Endothelial cell of umbilical vein (primary cell): ENCODE measurements around the gene BPIFA1. TPM values are rescaled to one million over a fixed set of nuclear protein-coding genes. Genes with fewer than 3 reads are reported as not detected.

ENCODE experiments used
- BruUV-seq: library from RNA; stranded (reverse); fragments of 400-500 nt; replicated peaks from 2 replicates; lab custom pipeline; 2021; lab: Mats Ljungman, UMichigan
- CTCF ChIA-PET: fragments of 300-600, 350-600 bp; sonication (Branson Sonifier 250); formaldehyde crosslinking; loops from one replicate; lab custom pipeline; 2021; ENCODE audit warnings: antibody characterized with exemption, inconsistent platforms; lab: Charles Lee
- POLR2A ChIA-PET: fragments of 300-600, 350-600 bp; sonication (Branson Sonifier 250); formaldehyde crosslinking; loops from one replicate; lab custom pipeline; 2021; ENCODE audit warnings: antibody characterized with exemption, inconsistent platforms; lab: Charles Lee
- DNase-seq: peaks from one replicate; pipeline ENCODE4 v3.0.0-alpha.2; 2011; ENCODE audit warnings: low read depth, low spot score
- FAIRE-seq: peaks from 2 replicates; lab custom pipeline; 2011; peaks lifted over from hg19 to GRCh38; lab: Jason Lieb, UNC
- H2AFZ ChIP-seq: 2 replicates; pipeline ENCODE4 v1.6.0; 2012; ENCODE audit warnings: low read depth, low read length, control low read depth, inconsistent platforms
- H3K27ac ChIP-seq: 2 replicates; pipeline ENCODE4 v1.5.1; 2011; ENCODE audit warnings: low read depth, mild to moderate bottlenecking, control low read depth, low read length, moderate library complexity; ENCODE audit not compliant: insufficient read depth
- H3K27me3 ChIP-seq, 2 experiments: 2 replicates each; pipeline versions ENCODE4 v1.6.0 to v1.6.1; 2011; ENCODE audit warnings: low read length in 2 of 2, mixed read lengths in 1 of 2; ENCODE audit not compliant: control insufficient read depth in 2 of 2, insufficient read depth in 2 of 2
- H3K36me3 ChIP-seq, 2 experiments: 2 replicates in 1 of 2; 3 replicates in 1 of 2; pipeline ENCODE4 v1.5.1; 2011; ENCODE audit warnings: low read length in 2 of 2, mild to moderate bottlenecking in 1 of 2, moderate library complexity in 1 of 2; ENCODE audit not compliant: control insufficient read depth in 2 of 2, insufficient read depth in 2 of 2; ENCODE audit errors: extremely low read depth in 1 of 2
- H3K4me1 ChIP-seq: 3 replicates; pipeline ENCODE4 v1.5.1; 2011; ENCODE audit warnings: mild to moderate bottlenecking, low read length; ENCODE audit not compliant: control insufficient read depth, insufficient read depth; ENCODE audit errors: extremely low read depth
- H3K4me2 ChIP-seq: 2 replicates; pipeline ENCODE4 v1.6.1; 2011; ENCODE audit warnings: low read length, control low read depth, mixed read lengths; ENCODE audit not compliant: insufficient read depth
- H3K4me3 ChIP-seq, 3 experiments: fragments of 200-600 bp in 1 of 3; sonication (generic), shearing (Covaris generic) in 1 of 3; replicated peaks in 1 of 3; 2 replicates each; pipeline ENCODE4 v1.5.1; 2011 to 2016; ENCODE audit warnings: control low read depth in 3 of 3, low read length in 3 of 3, mild to moderate bottlenecking in 2 of 3, inconsistent platforms in 1 of 3, low read depth in 1 of 3, moderate library complexity in 1 of 3; ENCODE audit not compliant: insufficient read depth in 1 of 3
- H3K79me2 ChIP-seq: 2 replicates; pipeline ENCODE4 v1.6.0; 2012; ENCODE audit warnings: low read length, inconsistent platforms; ENCODE audit not compliant: control insufficient read depth, insufficient read depth
- H3K9ac ChIP-seq: replicated peaks from 2 replicates; pipeline ENCODE3; 2011; ENCODE audit warnings: low read length, control low read depth; ENCODE audit not compliant: insufficient read depth; ENCODE audit errors: extremely low read depth
- H3K9me1 ChIP-seq: replicated peaks from 3 replicates; pipeline ENCODE4 v1.6.0; 2011; ENCODE audit warnings: mild to moderate bottlenecking, low read length; ENCODE audit not compliant: control insufficient read depth, insufficient read depth; ENCODE audit errors: extremely low read depth
- H3K9me3 ChIP-seq: replicated peaks from 2 replicates; pipeline ENCODE4 v1.5.1; 2012; ENCODE audit warnings: low read length, inconsistent platforms; ENCODE audit not compliant: control insufficient read depth, insufficient read depth
- H4K20me1 ChIP-seq: replicated peaks from 2 replicates; pipeline ENCODE3; 2011; ENCODE audit warnings: mild to moderate bottlenecking, low read length; ENCODE audit not compliant: control insufficient read depth, insufficient read depth; ENCODE audit errors: extremely low read depth
- CTCF ChIP-seq, 2 donors: IDR thresholded peaks; 1 replicate in 1 of 2; 2 replicates in 1 of 2; pipeline ENCODE4 v1.5.1; 2011; ENCODE audit warnings: low read length in 2 of 2, mild to moderate bottlenecking in 2 of 2, moderate library complexity in 2 of 2, control low read depth in 1 of 2, inconsistent platforms in 1 of 2, low read depth in 1 of 2; ENCODE audit not compliant: insufficient read depth in 1 of 2; ENCODE audit errors: extremely low read depth in 1 of 2
- EZH2 ChIP-seq: IDR thresholded peaks from 2 replicates; pipeline ENCODE4 v1.6.1; 2012; ENCODE audit warnings: borderline replicate concordance, low read depth, mild to moderate bottlenecking, moderate library complexity, low read length, inconsistent platforms; ENCODE audit not compliant: severe bottlenecking
- FOS ChIP-seq: IDR thresholded peaks from 2 replicates; pipeline ENCODE4 v1.6.1; 2011; ENCODE audit warnings: mild to moderate bottlenecking, low read length, moderate library complexity, borderline replicate concordance; ENCODE audit not compliant: insufficient read depth
- GATA2 ChIP-seq: IDR thresholded peaks from 2 replicates; pipeline ENCODE4 v1.7.0; 2011; ENCODE audit warnings: low read depth, mild to moderate bottlenecking, moderate library complexity, mixed read lengths, low read length; ENCODE audit not compliant: insufficient read length, insufficient read depth
- JUN ChIP-seq: IDR thresholded peaks from 2 replicates; pipeline ENCODE4 v1.6.1; 2011; ENCODE audit warnings: borderline replicate concordance, low read depth; ENCODE audit not compliant: insufficient read length, insufficient read depth
- MAX ChIP-seq: IDR thresholded peaks from 2 replicates; pipeline ENCODE4 v1.6.1; 2011; ENCODE audit not compliant: insufficient read depth, insufficient read length
- MYC ChIP-seq: IDR thresholded peaks from one replicate; pipeline ENCODE4 v1.6.1; 2011; ENCODE audit warnings: mild to moderate bottlenecking, low read depth, low read length
- POLR2A ChIP-seq: IDR thresholded peaks from 2 replicates; pipeline ENCODE4 v1.6.1; 2012; ENCODE audit warnings: low read depth, mild to moderate bottlenecking, control low read depth, low read length
- POLR2AphosphoS5 ChIP-seq: IDR thresholded peaks from 2 replicates; pipeline ENCODE4 v1.6.1; 2012; ENCODE audit warnings: low read depth, mild to moderate bottlenecking, control low read depth, low read length, moderate library complexity; ENCODE audit not compliant: insufficient read depth
- dilution Hi-C: fragments of 300-500 bp; cut with MboI; formaldehyde crosslinking; loops from one replicate; pipeline ENCODE4 v1.15.0; 2019; ENCODE audit warnings: low sequenced_read_pairs; ENCODE audit not compliant: extremely low pct_ligation_motif_present
- intact Hi-C: fragments of 100-400 bp; cut with micrococcal nuclease; formaldehyde crosslinking; loops from one replicate; pipeline ENCODE4 v1.10.0; 2022
- polyA plus RNA-seq, 4 experiments: library from polyadenylated mRNA; depleted of rRNA in 3 of 4; stranded (reverse) in 3 of 4; unstranded in 1 of 4; fragments of >200 nt; gene quantifications; 2 replicates each; pipeline versions ENCODE4 v1.2.1 to v1.2.3, GENCODE V29; 2011 to 2012; ENCODE audit warnings: missing spikeins in 1 of 4
- total RNA-seq: library from RNA; stranded (reverse); gene quantifications from 2 replicates; pipeline ENCODE4 v1.2.3, GENCODE V29; 2021

BPIFA1 gene
- total and polyA plus RNA-seq, 2 donors (not counting 3 experiments of a cell fraction or from before 2014, with no cell fraction given), result not detected

- TF ChIP-seq JUN (no peak), GATA2 (no peak), MYC (no peak), MAX (no peak), POLR2AphosphoS5 (no peak), CTCF (IDR thresholded peaks at IDR 0.05; ENCODE audit: extremely low read depth in 1 of 2, insufficient read depth in 1 of 2, low read depth in 1 of 2, low read length in 2 of 2) (no peak), EZH2 (no peak), POLR2A (no peak), FOS (no peak)
- no peaks in the 10 kb centered on the region for H3K4me1 ChIP-seq
- no peaks in the 10 kb centered on the region for H3K27me3 ChIP-seq
- no peaks in the 10 kb centered on the region for H4K20me1 ChIP-seq
- H3K4me2 ChIP-seq, result no peak overlapping the region
- DNase-seq, result no peak
- no peaks in the 10 kb centered on the region for H3K79me2 ChIP-seq
- no peak for FAIRE-seq
- no peaks in the 10 kb centered on the region for H3K9me1 ChIP-seq
- H3K4me3 ChIP-seq, result no peak overlapping the region
- no peaks in the 10 kb centered on the region for H3K9me3 ChIP-seq
- no peak overlapping the region for H3K9ac ChIP-seq
- intact Hi-C loops (no loop called here), dilution Hi-C loops (no loop called here)
- BruUV-seq, result no TSS peak
- no peak overlapping the region for H3K27ac ChIP-seq
- H2AFZ ChIP-seq, result no peak overlapping the region
- POLR2A ChIA-PET, result no interaction called here
- CTCF ChIA-PET, result no interaction called here
- no peaks in the 10 kb centered on the region for H3K36me3 ChIP-seq
These were observed 33.3 kb upstream of the BPIFA1 start for GRCh38 chr20:33202451-33202850.
